WERI-Rb-1 (cell line): ENCODE results near the gene BEAN1.

Experiments
- DNase-seq: peaks from one replicate; pipeline ENCODE4 v3.0.0-alpha.2; 2020
- H3K27ac ChIP-seq: fragments of 250-450 bp; sonication (Bioruptor Pico); 2 replicates; pipeline ENCODE4 v1.5.1; 2020; ENCODE audit warnings: mild to moderate bottlenecking, moderate library complexity
- H3K27me3 ChIP-seq: fragments of 250-450 bp; sonication (Bioruptor Pico); 2 replicates; pipeline ENCODE4 v1.5.1; 2021; ENCODE audit warnings: mild to moderate bottlenecking, low read depth, moderate library complexity; ENCODE audit not compliant: insufficient read depth, severe bottlenecking
- H3K36me3 ChIP-seq: fragments of 250-450 bp; sonication (Bioruptor Pico); 2 replicates; pipeline ENCODE4 v1.5.1; 2020; ENCODE audit warnings: mild to moderate bottlenecking, moderate library complexity
- H3K4me3 ChIP-seq: 2 replicates; pipeline ENCODE4 v1.5.1; 2011; ENCODE audit warnings: low read depth, mild to moderate bottlenecking, control low read depth, low read length
- H3K9me3 ChIP-seq: fragments of 250-450 bp; sonication (Bioruptor Pico); 2 replicates; pipeline ENCODE4 v1.5.1; 2021; ENCODE audit warnings: mild to moderate bottlenecking, moderate library complexity; ENCODE audit not compliant: severe bottlenecking
- CTCF ChIP-seq: IDR thresholded peaks from 2 replicates; pipeline ENCODE4 v1.5.1; 2011; ENCODE audit warnings: low read depth, mild to moderate bottlenecking, control low read depth, inconsistent platforms, low read length

The BEAN1 gene

GRCh38 chr16:66390346-66391108 is 36.6 kb upstream of the BEAN1 start:
- TF ChIP-seq CTCF = no peak
- Histone ChIP-seq H3K27me3 (no peaks in the 10 kb centered on the region), H3K27ac (no peak overlapping the region), H3K4me3 (no peak overlapping the region), H3K9me3 (no peaks in the 10 kb centered on the region), H3K36me3 (no peaks in the 10 kb centered on the region)
- DNase-seq = no peak

DNA sequence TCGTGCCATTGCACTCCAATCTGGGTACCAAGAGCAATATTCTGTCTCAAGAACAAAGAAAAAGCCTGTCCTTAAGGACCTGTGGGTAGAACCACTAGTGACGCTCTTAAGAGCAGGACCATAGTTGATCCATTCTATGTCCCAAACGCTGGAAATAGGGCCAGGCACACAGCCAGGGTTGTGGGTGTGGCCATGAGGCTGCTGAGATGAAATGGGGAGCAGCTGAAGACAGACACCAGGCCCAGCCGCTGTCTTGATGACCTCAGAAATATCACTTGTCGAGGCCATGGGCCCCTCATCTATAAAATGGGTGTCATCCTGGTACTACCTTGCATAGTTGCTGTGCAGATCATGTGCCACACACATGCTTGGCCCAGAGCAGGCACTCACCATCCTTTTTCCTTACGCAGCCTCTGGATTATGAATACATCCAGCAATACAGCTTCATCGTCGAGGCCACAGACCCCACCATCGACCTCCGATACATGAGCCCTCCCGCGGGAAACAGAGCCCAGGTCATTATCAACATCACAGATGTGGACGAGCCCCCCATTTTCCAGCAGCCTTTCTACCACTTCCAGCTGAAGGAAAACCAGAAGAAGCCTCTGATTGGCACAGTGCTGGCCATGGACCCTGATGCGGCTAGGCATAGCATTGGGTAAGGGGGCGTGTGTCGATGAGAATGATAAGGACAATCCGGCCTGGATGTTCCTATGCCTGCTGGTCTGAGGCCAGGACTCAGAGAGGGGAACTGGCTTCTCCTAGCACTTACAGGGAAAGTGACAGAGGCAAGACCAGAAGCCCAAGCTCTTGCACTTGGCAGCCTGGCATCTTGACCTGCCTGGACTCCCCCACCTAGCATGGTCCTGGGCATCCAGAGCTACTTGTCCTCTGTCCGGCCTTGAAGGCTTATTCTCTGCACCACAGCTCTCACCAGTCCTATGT is 35.1 kb upstream of the BEAN1 start:
- Histone ChIP-seq H3K27ac (no peak overlapping the region), H3K36me3 (no peaks in the 10 kb centered on the region), H3K27me3 (no peaks in the 10 kb centered on the region), H3K9me3 (no peaks in the 10 kb centered on the region), H3K4me3 (no peak overlapping the region)
- DNase-seq = no peak
- TF ChIP-seq CTCF = no peak

GRCh38 chr16:66395806-66396555 is 31.1 kb upstream of the BEAN1 start:
- no peak for DNase-seq
- H3K9me3 ChIP-seq = no peaks in the 10 kb centered on the region
- H3K36me3 ChIP-seq = no peaks in the 10 kb centered on the region
- no peak overlapping the region for H3K27ac ChIP-seq
- H3K27me3 ChIP-seq = no peaks in the 10 kb centered on the region
- TF ChIP-seq CTCF = no peak
- no peak overlapping the region for H3K4me3 ChIP-seq

- DNase-seq = no peak
- Histone ChIP-seq H3K4me3 (no peak overlapping the region), H3K27ac (no peak overlapping the region), H3K9me3 (no peaks in the 10 kb centered on the region), H3K36me3 (no peaks in the 10 kb centered on the region), H3K27me3 (no peaks in the 10 kb centered on the region)
- TF ChIP-seq CTCF = no peak
These were observed 29.2 kb upstream of the BEAN1 start for GRCh38 chr16:66397736-66398433.

DNA sequence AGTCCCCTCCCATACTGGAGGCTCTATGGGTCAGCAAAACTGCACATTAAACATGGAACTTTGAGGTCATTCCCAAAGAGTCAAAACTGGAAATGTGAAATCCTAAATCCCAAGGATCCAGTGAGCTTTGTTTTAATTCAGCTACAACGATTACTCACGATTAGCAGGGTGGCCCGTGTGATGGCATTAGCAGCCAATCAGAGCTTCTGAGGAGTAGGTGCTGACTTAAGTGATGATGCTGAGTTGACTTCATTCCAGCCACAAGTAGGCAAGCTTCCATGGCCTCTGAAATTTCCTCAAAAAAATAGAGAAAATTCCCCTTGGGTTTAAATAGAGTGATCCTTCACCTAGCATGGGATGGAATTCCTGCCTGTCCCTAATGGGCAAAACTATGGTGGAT is 28.1 kb upstream of the BEAN1 start:
- no peak overlapping the region for H3K4me3 ChIP-seq
- H3K27ac ChIP-seq = no peak overlapping the region
- H3K27me3 ChIP-seq = no peaks in the 10 kb centered on the region
- no peaks in the 10 kb centered on the region for H3K9me3 ChIP-seq
- TF ChIP-seq CTCF = no peak
- DNase-seq = no peak
- H3K36me3 ChIP-seq = no peaks in the 10 kb centered on the region
